Nephron progenitor cell (in vitro differentiated cells): Measurements from ENCODE around the gene MTMR2.
A peak's percentile ranks its signal among the peaks of the same experiment; 100 is the strongest.

Experiments
- DNase-seq: peaks from one replicate; pipeline ENCODE4 v3.0.0; 2021
- H3K27ac Mint-ChIP-seq: 2 replicates; pipeline ENCODE4 v1.8.0; 2021; ENCODE audit warnings: mild to moderate bottlenecking, moderate library complexity, mixed read lengths
- H3K27me3 Mint-ChIP-seq: 2 replicates; pipeline ENCODE4 v1.8.0; 2021; ENCODE audit warnings: mild to moderate bottlenecking, low read depth, mixed read lengths; ENCODE audit not compliant: poor library complexity
- H3K36me3 Mint-ChIP-seq: 2 replicates; pipeline ENCODE4 v1.8.0; 2021; ENCODE audit warnings: low read depth, mixed read lengths
- H3K4me1 Mint-ChIP-seq: 2 replicates; pipeline ENCODE4 v1.8.0; 2021; ENCODE audit warnings: mixed read lengths
- H3K4me3 Mint-ChIP-seq: 2 replicates; pipeline ENCODE4 v1.8.0; 2021; ENCODE audit warnings: mild to moderate bottlenecking, moderate library complexity, mixed read lengths
- H3K9me3 Mint-ChIP-seq: 2 replicates; pipeline ENCODE4 v1.8.0; 2021; ENCODE audit warnings: mild to moderate bottlenecking, moderate library complexity, mixed read lengths
- TF ChIP-seq, protein P1 (sequence below): fragments of 200-600 bp; sonication (generic); IDR thresholded peaks from 2 replicates; pipeline ENCODE4 v1.5.0; 2021; ENCODE audit warnings: antibody characterized with exemption

The MTMR2 gene

DNA sequence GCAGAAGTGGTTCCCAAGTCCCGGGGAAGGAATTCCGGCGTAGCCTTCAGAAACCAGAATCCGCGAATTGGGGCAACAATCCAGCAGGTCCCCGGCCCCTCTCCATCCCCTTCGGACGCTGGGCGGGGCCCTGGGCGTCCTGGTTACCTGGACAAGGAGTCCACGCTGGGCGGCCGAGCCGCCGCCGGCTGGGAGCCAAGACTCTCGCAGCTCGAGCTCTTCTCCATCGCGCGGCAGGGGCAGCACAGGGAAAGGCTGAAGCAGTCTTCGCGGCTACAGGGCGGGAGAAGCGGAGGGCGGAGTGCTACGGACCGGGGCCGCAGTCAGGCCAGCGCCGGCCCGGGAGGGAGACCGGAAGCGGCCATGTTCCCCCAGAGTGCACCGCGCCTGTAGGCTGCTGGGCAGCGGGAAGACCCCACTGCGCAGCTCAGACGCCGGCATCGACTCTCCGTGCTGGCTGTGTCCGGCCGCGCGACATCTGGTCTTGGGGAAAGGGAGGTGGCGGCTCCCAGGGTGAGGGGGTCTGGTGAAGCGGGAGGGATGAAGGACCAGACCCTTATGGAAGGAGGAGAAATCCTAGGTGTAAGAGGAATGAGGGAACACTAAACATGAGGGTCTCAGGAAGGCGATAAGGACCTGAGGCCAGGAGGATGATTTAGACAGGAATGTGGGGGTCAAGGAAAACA is at the start of gene MTMR2:
TSS of gene MTMR2 (minus strand) at position 380 of the 686 bp plus-strand sequence. CDS start at position 227, 153 bp downstream.
- DNase-seq, result peak; percentile 87
- Mint-ChIP-seq H3K4me3 (peak within 1 kb of the TSS; percentile 99), H3K9me3 (peaks cover 5% of the 10 kb centered on the region), H3K4me1 (peaks cover 35% of the 10 kb centered on the region), H3K36me3 (peaks cover 5% of the 10 kb centered on the region), H3K27ac (peak within 1 kb of the TSS; percentile 100), H3K27me3 (no peaks in the 10 kb centered on the region)
- TF ChIP-seq, protein P1, sequence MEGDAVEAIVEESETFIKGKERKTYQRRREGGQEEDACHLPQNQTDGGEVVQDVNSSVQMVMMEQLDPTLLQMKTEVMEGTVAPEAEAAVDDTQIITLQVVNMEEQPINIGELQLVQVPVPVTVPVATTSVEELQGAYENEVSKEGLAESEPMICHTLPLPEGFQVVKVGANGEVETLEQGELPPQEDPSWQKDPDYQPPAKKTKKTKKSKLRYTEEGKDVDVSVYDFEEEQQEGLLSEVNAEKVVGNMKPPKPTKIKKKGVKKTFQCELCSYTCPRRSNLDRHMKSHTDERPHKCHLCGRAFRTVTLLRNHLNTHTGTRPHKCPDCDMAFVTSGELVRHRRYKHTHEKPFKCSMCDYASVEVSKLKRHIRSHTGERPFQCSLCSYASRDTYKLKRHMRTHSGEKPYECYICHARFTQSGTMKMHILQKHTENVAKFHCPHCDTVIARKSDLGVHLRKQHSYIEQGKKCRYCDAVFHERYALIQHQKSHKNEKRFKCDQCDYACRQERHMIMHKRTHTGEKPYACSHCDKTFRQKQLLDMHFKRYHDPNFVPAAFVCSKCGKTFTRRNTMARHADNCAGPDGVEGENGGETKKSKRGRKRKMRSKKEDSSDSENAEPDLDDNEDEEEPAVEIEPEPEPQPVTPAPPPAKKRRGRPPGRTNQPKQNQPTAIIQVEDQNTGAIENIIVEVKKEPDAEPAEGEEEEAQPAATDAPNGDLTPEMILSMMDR, result no peak

DNA sequence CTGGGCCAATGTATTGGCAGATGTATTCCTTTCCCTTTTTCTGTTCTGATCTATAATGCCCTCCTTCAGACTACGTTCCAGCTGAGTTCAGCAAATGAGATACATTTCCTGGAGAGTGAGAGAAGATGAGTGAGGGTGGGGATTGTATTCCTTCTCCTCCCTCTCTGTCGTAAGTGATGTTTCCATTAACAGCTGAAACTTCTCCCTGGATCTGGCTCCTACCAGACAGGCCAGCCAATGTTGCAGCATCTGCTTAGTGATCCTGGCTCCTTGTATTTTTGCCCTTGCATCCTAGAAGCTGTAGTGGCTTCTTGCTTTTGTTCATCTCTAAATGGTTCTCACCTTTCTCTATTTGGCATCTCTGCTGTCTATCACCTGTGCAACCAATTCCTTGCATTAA is 48.2 kb upstream of the MTMR2 start:
- no peak overlapping the region for H3K4me3 Mint-ChIP-seq
- TF ChIP-seq, protein P1, result no peak
- H3K36me3 Mint-ChIP-seq, result peaks cover 8% of the 10 kb centered on the region
- H3K4me1 Mint-ChIP-seq, result no peaks in the 10 kb centered on the region
- H3K27ac Mint-ChIP-seq, result peak overlapping the region; percentile 4
- DNase-seq, result no peak
- peaks cover 17% of the 10 kb centered on the region for H3K9me3 Mint-ChIP-seq
- no peaks in the 10 kb centered on the region for H3K27me3 Mint-ChIP-seq

DNA sequence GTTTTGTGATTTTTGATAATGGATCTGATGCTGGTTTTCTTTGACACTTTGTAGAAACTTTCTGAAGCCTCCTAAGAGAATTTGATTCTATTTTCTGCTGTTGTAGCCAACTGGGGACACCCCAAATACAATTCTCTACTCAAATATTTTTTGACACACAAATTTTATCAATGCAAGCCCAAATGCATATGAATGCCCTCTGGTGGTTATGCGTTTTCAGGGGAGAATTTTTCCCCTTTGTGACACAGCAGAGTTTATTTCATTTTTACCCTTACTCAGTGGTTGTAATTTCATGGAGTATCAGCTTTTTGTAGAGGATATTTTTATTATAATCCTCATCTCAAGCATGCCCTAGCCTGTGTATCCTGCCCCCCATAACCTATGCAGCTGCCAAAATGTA is 44.7 kb upstream of the MTMR2 start:
- no peak overlapping the region for H3K4me3 Mint-ChIP-seq
- peaks cover 17% of the 10 kb centered on the region for H3K9me3 Mint-ChIP-seq
- H3K27ac Mint-ChIP-seq, result no peak overlapping the region
- H3K36me3 Mint-ChIP-seq, result no peaks in the 10 kb centered on the region
- no peaks in the 10 kb centered on the region for H3K27me3 Mint-ChIP-seq
- no peak for DNase-seq
- TF ChIP-seq, protein P1, result no peak
- no peaks in the 10 kb centered on the region for H3K4me1 Mint-ChIP-seq

DNA sequence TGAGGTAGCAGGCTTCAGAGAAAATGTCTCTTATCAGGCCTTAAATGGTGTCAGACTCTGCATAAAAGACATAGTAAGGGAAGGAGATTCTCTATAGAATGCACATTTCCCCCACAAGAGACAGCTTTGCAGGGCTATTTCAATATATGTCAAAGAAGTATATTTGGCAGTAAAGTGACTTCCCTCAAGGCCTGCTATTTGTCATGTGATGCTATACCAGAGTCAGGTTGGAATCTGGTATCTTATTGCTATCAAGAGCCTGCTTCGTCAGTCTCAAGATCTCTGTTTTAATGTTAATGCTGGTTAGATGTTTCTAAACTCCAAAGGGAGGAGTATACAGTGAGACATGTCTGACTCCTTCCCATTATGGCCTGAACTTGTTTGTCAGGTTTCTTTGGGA is 40.4 kb upstream of the MTMR2 start:
- Mint-ChIP-seq H3K36me3 (no peaks in the 10 kb centered on the region), H3K4me3 (no peak overlapping the region), H3K4me1 (no peaks in the 10 kb centered on the region), H3K27ac (no peak overlapping the region), H3K9me3 (peaks cover 16% of the 10 kb centered on the region), H3K27me3 (no peaks in the 10 kb centered on the region)
- DNase-seq, result no peak
- TF ChIP-seq, protein P1, result no peak

DNA sequence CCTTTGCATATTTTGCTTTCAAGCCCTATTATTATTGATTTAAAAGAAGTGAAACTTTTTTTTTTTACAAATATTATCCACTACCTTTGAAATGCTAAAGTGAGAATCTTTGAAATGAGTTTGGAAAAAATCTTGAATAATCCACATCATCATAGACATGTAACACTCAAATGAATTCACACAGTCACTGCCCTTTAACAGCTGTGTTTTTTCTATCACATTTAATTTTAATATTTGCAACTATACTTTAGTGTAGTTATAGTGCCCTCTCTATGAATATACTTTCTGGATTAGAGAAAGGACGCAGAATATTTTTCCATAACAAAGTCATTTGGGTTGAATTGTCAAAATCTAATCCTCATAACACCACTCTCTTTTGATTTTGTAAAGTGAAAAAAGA is 37.9 kb upstream of the MTMR2 start:
- H3K36me3 Mint-ChIP-seq, result no peaks in the 10 kb centered on the region
- no peak overlapping the region for H3K4me3 Mint-ChIP-seq
- no peak overlapping the region for H3K27ac Mint-ChIP-seq
- TF ChIP-seq, protein P1, result no peak
- peaks cover 8% of the 10 kb centered on the region for H3K9me3 Mint-ChIP-seq
- DNase-seq, result no peak
- no peaks in the 10 kb centered on the region for H3K27me3 Mint-ChIP-seq
- H3K4me1 Mint-ChIP-seq, result no peaks in the 10 kb centered on the region

DNA sequence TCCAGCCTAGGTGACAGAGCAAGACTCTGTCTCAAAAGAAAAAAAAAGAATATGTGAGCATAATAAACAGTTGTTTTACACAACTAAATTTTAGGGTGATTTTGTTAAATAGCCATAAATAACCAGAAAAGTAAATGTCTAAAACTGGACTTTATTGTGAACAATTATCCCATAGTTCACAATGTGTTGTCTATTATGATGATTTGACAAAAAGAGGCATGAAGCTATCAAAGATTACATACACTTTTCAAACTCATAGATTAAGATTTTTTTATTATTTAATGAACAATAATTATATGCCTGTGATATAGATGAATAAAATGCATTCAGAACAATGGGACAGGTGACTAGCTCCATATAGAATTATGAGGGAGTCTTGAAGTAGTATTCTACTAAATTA is 27.0 kb upstream of the MTMR2 start:
- no peaks in the 10 kb centered on the region for H3K27me3 Mint-ChIP-seq

More for the DNA sequence above, 27.0 kb upstream of the MTMR2 start:
- no peak for DNase-seq
- H3K4me3 Mint-ChIP-seq, result no peak overlapping the region
- H3K9me3 Mint-ChIP-seq, result peaks cover 41% of the 10 kb centered on the region
- TF ChIP-seq, protein P1, result no peak
- H3K27ac Mint-ChIP-seq, result no peak overlapping the region
- peaks cover 28% of the 10 kb centered on the region for H3K36me3 Mint-ChIP-seq
- H3K4me1 Mint-ChIP-seq, result no peaks in the 10 kb centered on the region
